Heart right ventricle (tissue), 16 donors: ENCODE measurements around the gene RUVBL2. TPM values are rescaled to one million over a fixed set of nuclear protein-coding genes. Genes with fewer than 3 reads are reported as not detected.

Experiments used
- ATAC-seq, 8 donors: fragments of 200-7000 bp; cut with Tn5 transposase; one replicate each; pipeline ENCODE4 v1.9.1; 2020; ENCODE audit warnings: mild to moderate bottlenecking in 8 of 8, moderate library complexity in 8 of 8, moderate number of reproducible peaks in 1 of 8
- DNase-seq, 2 donors: peaks; one replicate each; pipeline ENCODE4 v3.0.0-alpha.2; 2020
- H3K27ac ChIP-seq, 10 donors: fragments of 200-600 bp; sonication (generic) in 2 of 10; one replicate each; pipeline versions ENCODE4 v1.5.0 to v1.8.0; 2020 to 2022; ENCODE audit warnings: mild to moderate bottlenecking in 3 of 10
- H3K27me3 ChIP-seq, 7 donors: fragments of 200-600 bp; one replicate each; pipeline ENCODE4 v1.8.0; 2021 to 2022; ENCODE audit warnings: mild to moderate bottlenecking in 2 of 7
- H3K36me3 ChIP-seq, 9 donors: fragments of 200-600 bp; sonication (generic) in 1 of 9; one replicate each; pipeline versions ENCODE4 v1.5.0 to v1.8.0; 2020 to 2022; ENCODE audit warnings: mild to moderate bottlenecking in 2 of 9
- H3K4me1 ChIP-seq, 9 donors: fragments of 200-600 bp; sonication (generic) in 1 of 9; one replicate each; pipeline versions ENCODE4 v1.5.0 to v1.8.0; 2020 to 2022; ENCODE audit warnings: mild to moderate bottlenecking in 4 of 9
- H3K4me3 ChIP-seq, 10 donors: fragments of 200-600 bp; sonication (generic) in 2 of 10; one replicate each; pipeline versions ENCODE4 v1.5.0 to v1.8.0; 2020 to 2022; ENCODE audit warnings: mild to moderate bottlenecking in 7 of 10, moderate library complexity in 2 of 10
- H3K9me3 ChIP-seq, 11 donors: fragments of 200-600 bp in 10 of 11; sonication (generic) in 2 of 11; one replicate each; pipeline versions ENCODE4 v1.5.0 to v1.8.0; 2013 to 2022; ENCODE audit warnings: mild to moderate bottlenecking in 2 of 11, control low read depth in 1 of 11, moderate library complexity in 1 of 11
- CTCF ChIP-seq, 9 donors: fragments of 200-600 bp; sonication (generic) in 2 of 9; IDR thresholded peaks; one replicate each; pipeline versions ENCODE4 v1.5.0 to v1.8.0; 2021 to 2022; ENCODE audit warnings: antibody characterized with exemption in 9 of 9, mild to moderate bottlenecking in 5 of 9, moderate library complexity in 1 of 9
- WGBS, 2 donors: extraction: QIAGEN DNeasy Blood & Tissue Kit; methylation state at CpG; one replicate each; pipeline ENCODE4 v1.1.7; 2013; ENCODE audit warnings: inconsistent platforms in 1 of 2; 5-methylcytosine and 5-hydroxymethylcytosine counted together
- intact Hi-C, 10 donors: fragments of 100-400 bp; cut with DNase I; formaldehyde crosslinking; loops; one replicate each; pipeline versions ENCODE4 v1.11.1 to v1.14.2; 2022
- polyA plus RNA-seq, 2 donors: library from polyadenylated mRNA; stranded (reverse); fragments of 200-250 nt; gene quantifications; one replicate each; pipeline ENCODE4 v1.2.3, GENCODE V29; 2013
- total RNA-seq, 10 donors: library from RNA; stranded (reverse); fragmentation: NEBNext Ultra II Directional in 3 of 10; extraction: Animal tissue kit (Norgen Biotek cat#: 25700) in 3 of 10; gene quantifications; one replicate each; pipeline versions ENCODE4 v1.2.1 to v1.2.4, GENCODE V29; 2021 to 2023
- donor health status: Arrhythmogenic right ventricular cardiomyopathy.
- donor health status: ischemic (EF 13 %, LVEDD 7.1; RV severe dilation, severe dysfunction).
- donor health status: healthy with polysubstance abuse.
- donor health status: DM: no; HTN: yes; CAD: no.
- donor health status: DM: no; HTN: no; CAD: no.
- donor health status: ischemic (EF 25% LVEDD 6.9; RV normal size, moderate dysfunction).
- donor health status: ischemic (EF 25% LVEDD 5.7; RV mildly dilated, moderate dysfunction).
- donor health status: healthy.
- donor health status: DM: yes; HTN: yes; CAD: no.
- donor health status: Ischemic cardiomyopathy.
- donor health status: ischemic (EF 35%, LVEDD 5.7; RV mildly dilated, moderate dysfunction).
- donor health status: nonischemic (EF 11% LVEDD 7.7; RV severe dilation, severe dysfunction).
- donor health status: DM: yes; HTN: yes; CAD: no.
- donor health status: PGD.
- donor health status: ischemic (EF 29% LVEDD 5.4; RV normal size, mild dysfunction).
- donor health status: nonischemic (EF 23%, LVEDD 6.1; RV moderate dilation, normal function).

RUVBL2 gene
- total and polyA plus RNA-seq, 12 donors: 40.1 to 108 (median 49.8) TPM

- DNase-seq (no peak), ATAC-seq (no peak)
- peak overlapping the region in 3 of 10 donors; percentile 0 to 11 (median 9) for H3K27ac ChIP-seq
- H3K4me3 ChIP-seq: no peak overlapping the region
- H3K9me3 ChIP-seq: no peaks in the 10 kb centered on the region
- H3K36me3 ChIP-seq: peaks cover 0 to 98% (median 56%) of the 10 kb centered on the region in 9 donors
- H3K4me1 ChIP-seq: peaks cover 8 to 37% (median 17%) of the 10 kb centered on the region in 9 donors
- intact Hi-C loops: no loop called here
- WGBS, 2 donors: 92 to 97% methylated on average over 3 of the region's 3 CpGs
- TF ChIP-seq CTCF (IDR thresholded peaks at IDR 0.05): no peak
- H3K27me3 ChIP-seq: no peaks in the 10 kb centered on the region
Measured at GRCh38 chr19:48986211-48986610, 7.5 kb upstream of the RUVBL2 start.

- DNase-seq (no peak), ATAC-seq (no peak)
- no peaks in the 10 kb centered on the region for H3K27me3 ChIP-seq
- no peak overlapping the region for H3K27ac ChIP-seq
- no peaks in the 10 kb centered on the region for H3K9me3 ChIP-seq
- H3K4me3 ChIP-seq: no peak overlapping the region
- peaks cover 9 to 47% (median 28%) of the 10 kb centered on the region in 9 donors for H3K4me1 ChIP-seq
- H3K36me3 ChIP-seq: peaks cover 0 to 87% (median 46%) of the 10 kb centered on the region in 9 donors
- intact Hi-C loops: no loop called here
- no peak for TF ChIP-seq CTCF (IDR thresholded peaks at IDR 0.05)
- WGBS, 2 donors: 88% methylated on average over 7 of the region's 7 CpGs
Measured at GRCh38 chr19:48987323-48987722, 6.4 kb upstream of the RUVBL2 start.

- Histone ChIP-seq H3K9me3 (no peaks in the 10 kb centered on the region), H3K27me3 (no peaks in the 10 kb centered on the region), H3K4me3 (no peak overlapping the region), H3K27ac (peak overlapping the region in 3 of 10 donors; percentile 36 to 96 (median 90)), H3K4me1 (peaks cover 9 to 47% (median 30%) of the 10 kb centered on the region in 9 donors), H3K36me3 (peaks cover 0 to 77% (median 46%) of the 10 kb centered on the region in 9 donors)
- ATAC-seq (no peak), DNase-seq (no peak)
- WGBS, 2 donors: 88 to 95% methylated on average over 7 of the region's 7 CpGs
- no peak for TF ChIP-seq CTCF (IDR thresholded peaks at IDR 0.05)
- intact Hi-C loops: no loop called here
Measured at GRCh38 chr19:48988286-48988685, 5.4 kb upstream of the RUVBL2 start.

GRCh38 chr19:48988860-48989259 lies 4.8 kb upstream of the RUVBL2 start:
- Histone ChIP-seq H3K36me3 (peaks cover 0 to 71% (median 42%) of the 10 kb centered on the region in 9 donors), H3K4me1 (peaks cover 9 to 42% (median 30%) of the 10 kb centered on the region in 9 donors), H3K9me3 (no peaks in the 10 kb centered on the region), H3K27ac (peak overlapping the region in 5 of 10 donors; percentile 90 to 98 (median 96)), H3K27me3 (no peaks in the 10 kb centered on the region), H3K4me3 (no peak overlapping the region)
- 91 to 95% methylated on average over 9 of the region's 9 CpGs for WGBS, 2 donors
- ATAC-seq (no peak), DNase-seq (no peak)
- intact Hi-C loops: no loop called here
- no peak for TF ChIP-seq CTCF (IDR thresholded peaks at IDR 0.05)
